HL-60 (cell line): Measurements from ENCODE around the gene BCL11A.

Source experiments
- DNase-seq, 2 experiments: peaks; one replicate each; pipeline ENCODE4 v3.0.0-alpha.2; 2010 to 2020; ENCODE audit warnings: low read depth in 1 of 2, low spot score in 1 of 2
- H3K27ac ChIP-seq: fragments of 250-450 bp; sonication (Bioruptor Pico); replicated peaks from 2 replicates; pipeline ENCODE4 v1.5.1; 2020; ENCODE audit warnings: mild to moderate bottlenecking, moderate library complexity
- H3K27me3 ChIP-seq: fragments of 250-450 bp; sonication (Bioruptor Pico); 2 replicates; pipeline ENCODE4 v1.5.1; 2021; ENCODE audit warnings: mild to moderate bottlenecking, moderate library complexity; ENCODE audit not compliant: insufficient read depth, poor library complexity, severe bottlenecking
- H3K4me3 ChIP-seq: replicated peaks from 2 replicates; pipeline ENCODE4 v1.5.1; 2011; ENCODE audit warnings: mild to moderate bottlenecking, control low read depth, low read length; ENCODE audit not compliant: insufficient read depth
- CTCF ChIP-seq: IDR thresholded peaks from one replicate; pipeline ENCODE4 v1.5.1; 2011; ENCODE audit warnings: low read length, control low read depth, inconsistent platforms; ENCODE audit not compliant: insufficient read depth
- GABPA ChIP-seq: IDR thresholded peaks from 2 replicates; pipeline ENCODE4 v1.6.1; 2012; ENCODE audit warnings: low read depth
- POLR2AphosphoS5 ChIP-seq: IDR thresholded peaks from 2 replicates; pipeline ENCODE4 v1.6.1; 2012; ENCODE audit warnings: low read depth
- REST ChIP-seq: IDR thresholded peaks from 2 replicates; pipeline ENCODE4 v1.6.1; 2012; ENCODE audit warnings: low read depth; ENCODE audit not compliant: insufficient replicate concordance
- SPI1 ChIP-seq: IDR thresholded peaks from 2 replicates; pipeline ENCODE4 v1.6.1; 2012; ENCODE audit warnings: low read depth, mild to moderate bottlenecking, borderline replicate concordance

Gene BCL11A

GRCh38 chr2:60412620-60413019 is 140.8 kb downstream of the BCL11A start:
- TF ChIP-seq POLR2AphosphoS5 (no peak), GABPA (no peak), CTCF (no peak), SPI1 (no peak), REST (no peak)
- Histone ChIP-seq H3K4me3 (no peak overlapping the region), H3K27me3 (no peaks in the 10 kb centered on the region), H3K27ac (no peak overlapping the region)
- no peak for DNase-seq

GRCh38 chr2:60412027-60412426 is 141.4 kb downstream of the BCL11A start:
- no peak overlapping the region for H3K27ac ChIP-seq
- no peak for DNase-seq
- no peak overlapping the region for H3K4me3 ChIP-seq
- no peak for TF ChIP-seq GABPA
- TF ChIP-seq SPI1: no peak
- TF ChIP-seq POLR2AphosphoS5: no peak
- TF ChIP-seq REST: no peak
- TF ChIP-seq CTCF: no peak
- no peaks in the 10 kb centered on the region for H3K27me3 ChIP-seq

- DNase-seq: peak in 1 of 2 experiments; percentile 21
- H3K27ac ChIP-seq: peak overlapping the region; percentile 2; the same call in 1 of the 2 replicates
- H3K4me3 ChIP-seq: no peak overlapping the region
- no peaks in the 10 kb centered on the region for H3K27me3 ChIP-seq
- no peak for TF ChIP-seq CTCF
- TF ChIP-seq REST: no peak
- TF ChIP-seq POLR2AphosphoS5: no peak
- TF ChIP-seq SPI1: no peak
- no peak for TF ChIP-seq GABPA
These were observed 142.2 kb downstream of the BCL11A start for GRCh38 chr2:60411295-60411694.
